Liver (tissue), 9 donors: ENCODE results near the gene WDR45B. TPM values are rescaled to one million over a fixed set of nuclear protein-coding genes. Genes with fewer than 3 reads are reported as not detected.

Source experiments
- DNase-seq: peaks from one replicate; pipeline ENCODE4 v3.0.0-alpha.2; 2017; ENCODE audit warnings: low spot score
- H3K27ac ChIP-seq, 2 donors: one replicate each; pipeline ENCODE4 v1.7.0; 2013; ENCODE audit warnings: inconsistent platforms in 2 of 2, low read length in 2 of 2, control low read depth in 1 of 2, low read depth in 1 of 2, mild to moderate bottlenecking in 1 of 2
- H3K27me3 ChIP-seq, 4 donors: one replicate each; pipeline versions ENCODE4 v1.6.1 to v1.7.0; 2013; ENCODE audit warnings: low read length in 3 of 4, inconsistent platforms in 1 of 4, mild to moderate bottlenecking in 1 of 4, moderate library complexity in 1 of 4; ENCODE audit not compliant: control insufficient read depth in 4 of 4, insufficient read depth in 4 of 4
- H3K36me3 ChIP-seq, 4 donors: one replicate each; pipeline versions ENCODE4 v1.6.1 to v1.7.0; 2013; ENCODE audit warnings: low read length in 3 of 4, mild to moderate bottlenecking in 3 of 4, low read depth in 1 of 4, moderate library complexity in 1 of 4; ENCODE audit not compliant: control insufficient read depth in 4 of 4, insufficient read depth in 3 of 4
- H3K4me1 ChIP-seq, 4 donors: one replicate each; pipeline versions ENCODE4 v1.6.1 to v1.7.0; 2013; ENCODE audit warnings: low read length in 3 of 4, mild to moderate bottlenecking in 3 of 4, moderate library complexity in 1 of 4; ENCODE audit not compliant: control insufficient read depth in 4 of 4, insufficient read depth in 4 of 4
- H3K4me3 ChIP-seq, 3 donors: one replicate each; pipeline versions ENCODE4 v1.6.1 to v1.7.0; 2013; ENCODE audit warnings: low read length in 3 of 3, control low read depth in 1 of 3, low read depth in 1 of 3, mild to moderate bottlenecking in 1 of 3
- H3K9ac ChIP-seq, 2 donors: one replicate each; pipeline ENCODE4 v1.7.0; 2013; ENCODE audit warnings: low read length in 2 of 2, mild to moderate bottlenecking in 2 of 2, moderate library complexity in 2 of 2, control low read depth in 1 of 2, low read depth in 1 of 2
- H3K9me3 ChIP-seq, 4 donors: one replicate each; pipeline versions ENCODE4 v1.6.1 to v1.7.0; 2013; ENCODE audit warnings: low read length in 3 of 4; ENCODE audit not compliant: control insufficient read depth in 4 of 4
- EGR1 ChIP-seq, 2 donors: IDR thresholded peaks; 2 replicates each; pipeline ENCODE4 v1.6.1; 2016 to 2018; ENCODE audit warnings: antibody characterized with exemption in 2 of 2, low read depth in 2 of 2
- FOXA1 ChIP-seq: IDR thresholded peaks from 2 replicates; pipeline ENCODE4 v1.6.1; 2016; ENCODE audit warnings: antibody characterized with exemption
- FOXA2 ChIP-seq: IDR thresholded peaks from 2 replicates; pipeline ENCODE4 v1.6.1; 2016; ENCODE audit warnings: antibody characterized with exemption
- GABPA ChIP-seq, 2 donors: IDR thresholded peaks in 1 of 2; conservative IDR thresholded peaks in 1 of 2; 2 replicates each; pipeline ENCODE4 v1.6.1; 2016; ENCODE audit warnings: antibody characterized with exemption in 2 of 2, mild to moderate bottlenecking in 1 of 2, moderate library complexity in 1 of 2
- HNF4A ChIP-seq, 2 donors: conservative IDR thresholded peaks; 2 replicates each; pipeline ENCODE4 v1.6.1; 2016; ENCODE audit warnings: antibody characterized with exemption in 2 of 2, mild to moderate bottlenecking in 2 of 2
- HNF4G ChIP-seq: IDR thresholded peaks from 2 replicates; pipeline ENCODE4 v1.6.1; 2016; ENCODE audit warnings: antibody characterized with exemption
- JUND ChIP-seq, 2 donors: IDR thresholded peaks; 2 replicates each; pipeline ENCODE4 v1.6.1; 2016; ENCODE audit warnings: antibody characterized with exemption in 2 of 2
- NR2F2 ChIP-seq: IDR thresholded peaks from 2 replicates; pipeline ENCODE4 v1.6.1; 2016; ENCODE audit warnings: antibody characterized with exemption
- RAD21 ChIP-seq, 2 donors: IDR thresholded peaks; 2 replicates each; pipeline ENCODE4 v1.6.1; 2016; ENCODE audit warnings: antibody characterized with exemption in 2 of 2, mild to moderate bottlenecking in 2 of 2
- RXRA ChIP-seq, 2 donors: IDR thresholded peaks; 2 replicates each; pipeline ENCODE4 v1.6.1; 2017 to 2018; ENCODE audit warnings: antibody characterized with exemption in 2 of 2, mild to moderate bottlenecking in 1 of 2
- SP1 ChIP-seq: IDR thresholded peaks from 2 replicates; pipeline ENCODE4 v1.6.1; 2018; ENCODE audit warnings: antibody characterized with exemption, mild to moderate bottlenecking
- TAF1 ChIP-seq: conservative IDR thresholded peaks from 2 replicates; pipeline ENCODE4 v1.6.1; 2016; ENCODE audit warnings: antibody characterized with exemption, mild to moderate bottlenecking
- YY1 ChIP-seq: IDR thresholded peaks from 2 replicates; pipeline ENCODE4 v1.6.1; 2016; ENCODE audit warnings: antibody characterized with exemption, mild to moderate bottlenecking
- WGBS: extraction: QIAGEN DNeasy Blood & Tissue Kit; methylation state at CpG from one replicate; pipeline ENCODE4 v1.1.7; 2013; 5-methylcytosine and 5-hydroxymethylcytosine counted together
- polyA plus RNA-seq, 2 donors: library from polyadenylated mRNA; stranded (reverse) in 1 of 2; unstranded in 1 of 2; fragments of 200-250 nt in 1 of 2; fragments of >200 nt in 1 of 2; fragmentation: Nextera tagmentation in 1 of 2; extraction: Ambion mirVana in 1 of 2; gene quantifications; one replicate each; pipeline versions ENCODE4 v1.2.1 to v1.2.3, GENCODE V29; 2013 to 2015
- total RNA-seq, 2 donors: library from RNA; depleted of rRNA; stranded (reverse); fragments of >200 nt; gene quantifications; one replicate each; pipeline ENCODE4 v1.2.3, GENCODE V29; 2014
- TF ChIP-seq, protein P1 (sequence below): IDR thresholded peaks from 2 replicates; pipeline ENCODE4 v1.6.1; 2016; ENCODE audit warnings: antibody characterized with exemption, mild to moderate bottlenecking
- TF ChIP-seq, protein P2 (sequence below): IDR thresholded peaks from 2 replicates; pipeline ENCODE4 v1.6.1; 2016; ENCODE audit warnings: antibody characterized with exemption
- TF ChIP-seq, protein P3 (sequence below): IDR thresholded peaks from 2 replicates; pipeline ENCODE4 v1.6.1; 2016; ENCODE audit warnings: antibody characterized with exemption
- TF ChIP-seq, protein P4 (sequence below): IDR thresholded peaks from 2 replicates; pipeline ENCODE4 v1.6.1; 2016; ENCODE audit warnings: antibody characterized with exemption
- TF ChIP-seq, protein P5 (sequence below): fragments of 150-350 bp; IDR thresholded peaks from 2 replicates; pipeline ENCODE4 v1.5.1; 2017; ENCODE audit warnings: improper control_type of control experiment, low read depth, low read length; ENCODE audit not compliant: missing input control
- donor health status: healthy.
- donor health status: healthy.
- donor health status: healthy.
- donor health status: healthy.
- donor health status: healthy.

WDR45B gene
- total and polyA plus RNA-seq, 4 donors, result 25.4 to 40.9 (median 29.2) TPM

DNA sequence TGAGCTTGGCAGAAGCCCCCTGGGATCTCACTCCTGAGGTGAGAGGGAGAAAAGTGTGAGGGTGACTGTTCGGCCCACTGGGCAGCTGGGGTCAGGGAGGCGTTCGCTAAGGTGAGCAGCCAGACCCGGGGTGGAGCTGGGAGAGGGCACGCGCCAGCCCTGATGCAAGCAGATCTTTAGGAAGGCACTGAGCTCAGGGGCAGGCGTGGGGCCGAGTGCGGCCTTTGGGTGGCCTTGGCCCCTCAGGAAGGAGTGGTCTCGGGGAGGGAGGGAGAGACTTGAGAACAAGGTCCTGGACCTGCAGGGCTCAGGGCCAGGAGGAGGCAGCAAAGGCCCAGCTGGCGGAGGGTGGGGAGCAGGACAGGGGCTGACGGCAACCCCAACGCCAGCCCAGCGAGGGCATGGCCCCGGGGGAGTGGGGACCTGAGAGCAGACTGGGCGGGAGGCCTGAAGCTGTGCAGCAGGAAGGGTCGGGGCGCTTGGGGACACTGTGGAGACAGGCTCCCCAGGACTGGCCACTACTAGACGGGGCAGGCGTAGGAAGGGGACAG, 14.5 kb upstream of the WDR45B start:
- no peak for TF ChIP-seq RXRA (IDR thresholded peaks at IDR 0.05)
- 95% methylated on average over 20 of the region's 20 CpGs for WGBS
- Histone ChIP-seq H3K4me1 (no peaks in the 10 kb centered on the region), H3K4me3 (no peak overlapping the region), H3K9me3 (no peaks in the 10 kb centered on the region), H3K36me3 (peaks cover 0 to 19% (median 6%) of the 10 kb centered on the region in 4 donors), H3K27ac (no peak overlapping the region), H3K27me3 (no peaks in the 10 kb centered on the region), H3K9ac (no peak overlapping the region)
- no peak for DNase-seq

DNA sequence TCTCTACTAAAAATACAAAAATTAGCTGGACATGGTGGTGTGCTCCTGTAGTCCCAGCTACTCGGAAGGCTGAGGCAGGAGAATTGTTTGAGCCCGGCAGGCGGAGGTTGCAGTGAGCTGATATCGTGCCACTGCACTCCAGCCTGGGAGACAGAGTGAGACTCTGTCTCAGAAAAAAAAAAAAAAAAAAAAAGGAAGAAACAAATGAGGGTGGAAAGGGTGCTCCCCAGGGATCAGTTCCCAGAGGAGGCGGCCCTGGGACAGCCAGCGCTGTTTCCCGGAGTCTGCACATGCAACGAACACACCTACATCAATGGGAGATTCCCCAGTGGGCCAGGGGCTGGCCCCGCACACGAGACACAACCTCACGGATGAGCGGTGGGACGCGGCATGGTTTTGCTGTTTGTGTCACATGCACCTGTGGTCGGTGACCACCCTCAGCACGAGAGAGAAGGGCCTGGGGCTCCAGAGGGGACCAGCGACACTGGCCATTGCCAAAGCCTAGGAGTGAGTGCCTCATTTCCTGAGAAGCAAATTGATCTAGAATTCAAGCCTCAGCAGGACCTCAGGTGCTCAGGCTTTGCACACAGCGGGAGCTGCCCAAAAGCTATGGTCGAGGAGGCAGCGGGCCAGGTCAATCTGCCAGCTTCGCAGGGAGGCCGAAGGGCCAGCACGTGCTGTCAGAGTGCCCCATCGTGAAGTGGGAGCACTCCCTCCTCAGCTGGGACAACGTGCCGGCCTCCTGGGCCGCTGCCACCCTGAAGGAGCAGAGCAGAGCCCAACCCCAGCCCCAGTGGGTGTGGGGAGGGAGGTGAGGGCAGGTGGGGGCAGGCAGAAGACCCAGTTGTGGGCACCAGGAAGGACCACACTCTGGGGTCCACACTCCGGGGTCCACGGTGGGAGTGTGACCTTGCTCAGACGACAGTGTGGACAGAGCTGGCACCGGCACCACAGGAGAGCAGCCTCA, 13.8 kb upstream of the WDR45B start:
- H3K9me3 ChIP-seq, result no peaks in the 10 kb centered on the region
- DNase-seq, result no peak
- 89% methylated on average over 31 of the region's 31 CpGs for WGBS
- no peak overlapping the region for H3K9ac ChIP-seq
- no peaks in the 10 kb centered on the region for H3K4me1 ChIP-seq
- H3K27me3 ChIP-seq, result no peaks in the 10 kb centered on the region
- H3K27ac ChIP-seq, result no peak overlapping the region
- H3K4me3 ChIP-seq, result no peak overlapping the region
- TF ChIP-seq GABPA (IDR thresholded peaks at IDR 0.05 in 1 of 2, conservative IDR thresholded peaks at IDR 0.05 in 1 of 2) (no peak), HNF4G (no peak), SP1 (no peak), NR2F2 (no peak), FOXA2 (no peak), HNF4A (conservative IDR thresholded peaks at IDR 0.05) (no peak), YY1 (no peak)
- H3K36me3 ChIP-seq, result peaks cover 0 to 21% (median 6%) of the 10 kb centered on the region in 4 donors

DNA sequence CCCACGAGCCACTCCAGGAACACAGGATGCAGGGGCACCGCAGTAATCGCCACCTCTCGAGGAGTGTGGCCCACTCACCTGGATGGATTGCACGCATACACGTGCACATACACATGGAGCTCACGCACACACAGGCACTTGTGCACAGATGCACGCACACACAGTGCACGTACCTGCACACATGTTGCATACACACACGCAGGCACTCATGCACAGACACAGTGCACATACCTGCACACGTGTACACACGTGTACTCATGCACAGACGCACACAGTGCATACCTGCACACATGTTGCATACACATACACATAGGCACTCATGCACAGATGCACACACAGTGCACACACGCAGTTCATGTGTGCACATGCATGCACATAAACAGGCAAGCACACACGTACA, 11.6 kb upstream of the WDR45B start:
- H3K9ac ChIP-seq, result no peak overlapping the region
- TF ChIP-seq, protein P1, sequence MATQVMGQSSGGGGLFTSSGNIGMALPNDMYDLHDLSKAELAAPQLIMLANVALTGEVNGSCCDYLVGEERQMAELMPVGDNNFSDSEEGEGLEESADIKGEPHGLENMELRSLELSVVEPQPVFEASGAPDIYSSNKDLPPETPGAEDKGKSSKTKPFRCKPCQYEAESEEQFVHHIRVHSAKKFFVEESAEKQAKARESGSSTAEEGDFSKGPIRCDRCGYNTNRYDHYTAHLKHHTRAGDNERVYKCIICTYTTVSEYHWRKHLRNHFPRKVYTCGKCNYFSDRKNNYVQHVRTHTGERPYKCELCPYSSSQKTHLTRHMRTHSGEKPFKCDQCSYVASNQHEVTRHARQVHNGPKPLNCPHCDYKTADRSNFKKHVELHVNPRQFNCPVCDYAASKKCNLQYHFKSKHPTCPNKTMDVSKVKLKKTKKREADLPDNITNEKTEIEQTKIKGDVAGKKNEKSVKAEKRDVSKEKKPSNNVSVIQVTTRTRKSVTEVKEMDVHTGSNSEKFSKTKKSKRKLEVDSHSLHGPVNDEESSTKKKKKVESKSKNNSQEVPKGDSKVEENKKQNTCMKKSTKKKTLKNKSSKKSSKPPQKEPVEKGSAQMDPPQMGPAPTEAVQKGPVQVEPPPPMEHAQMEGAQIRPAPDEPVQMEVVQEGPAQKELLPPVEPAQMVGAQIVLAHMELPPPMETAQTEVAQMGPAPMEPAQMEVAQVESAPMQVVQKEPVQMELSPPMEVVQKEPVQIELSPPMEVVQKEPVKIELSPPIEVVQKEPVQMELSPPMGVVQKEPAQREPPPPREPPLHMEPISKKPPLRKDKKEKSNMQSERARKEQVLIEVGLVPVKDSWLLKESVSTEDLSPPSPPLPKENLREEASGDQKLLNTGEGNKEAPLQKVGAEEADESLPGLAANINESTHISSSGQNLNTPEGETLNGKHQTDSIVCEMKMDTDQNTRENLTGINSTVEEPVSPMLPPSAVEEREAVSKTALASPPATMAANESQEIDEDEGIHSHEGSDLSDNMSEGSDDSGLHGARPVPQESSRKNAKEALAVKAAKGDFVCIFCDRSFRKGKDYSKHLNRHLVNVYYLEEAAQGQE, result no peak
- TF ChIP-seq TAF1 (no peak), SP1 (no peak), FOXA2 (no peak), RAD21 (IDR thresholded peaks at IDR 0.05) (no peak), JUND (IDR thresholded peaks at IDR 0.05) (no peak), GABPA (IDR thresholded peaks at IDR 0.05 in 1 of 2, conservative IDR thresholded peaks at IDR 0.05 in 1 of 2) (no peak), FOXA1 (no peak), HNF4A (conservative IDR thresholded peaks at IDR 0.05) (no peak), NR2F2 (no peak), EGR1 (IDR thresholded peaks at IDR 0.05; ENCODE audit: low read depth in 2 of 2) (no peak), YY1 (no peak), RXRA (IDR thresholded peaks at IDR 0.05) (no peak), HNF4G (no peak)
- TF ChIP-seq, protein P2, sequence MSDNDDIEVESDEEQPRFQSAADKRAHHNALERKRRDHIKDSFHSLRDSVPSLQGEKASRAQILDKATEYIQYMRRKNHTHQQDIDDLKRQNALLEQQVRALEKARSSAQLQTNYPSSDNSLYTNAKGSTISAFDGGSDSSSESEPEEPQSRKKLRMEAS, result no peak
- TF ChIP-seq, protein P3, sequence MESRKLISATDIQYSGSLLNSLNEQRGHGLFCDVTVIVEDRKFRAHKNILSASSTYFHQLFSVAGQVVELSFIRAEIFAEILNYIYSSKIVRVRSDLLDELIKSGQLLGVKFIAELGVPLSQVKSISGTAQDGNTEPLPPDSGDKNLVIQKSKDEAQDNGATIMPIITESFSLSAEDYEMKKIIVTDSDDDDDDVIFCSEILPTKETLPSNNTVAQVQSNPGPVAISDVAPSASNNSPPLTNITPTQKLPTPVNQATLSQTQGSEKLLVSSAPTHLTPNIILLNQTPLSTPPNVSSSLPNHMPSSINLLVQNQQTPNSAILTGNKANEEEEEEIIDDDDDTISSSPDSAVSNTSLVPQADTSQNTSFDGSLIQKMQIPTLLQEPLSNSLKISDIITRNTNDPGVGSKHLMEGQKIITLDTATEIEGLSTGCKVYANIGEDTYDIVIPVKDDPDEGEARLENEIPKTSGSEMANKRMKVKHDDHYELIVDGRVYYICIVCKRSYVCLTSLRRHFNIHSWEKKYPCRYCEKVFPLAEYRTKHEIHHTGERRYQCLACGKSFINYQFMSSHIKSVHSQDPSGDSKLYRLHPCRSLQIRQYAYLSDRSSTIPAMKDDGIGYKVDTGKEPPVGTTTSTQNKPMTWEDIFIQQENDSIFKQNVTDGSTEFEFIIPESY, result no peak
- TF ChIP-seq, protein P4, sequence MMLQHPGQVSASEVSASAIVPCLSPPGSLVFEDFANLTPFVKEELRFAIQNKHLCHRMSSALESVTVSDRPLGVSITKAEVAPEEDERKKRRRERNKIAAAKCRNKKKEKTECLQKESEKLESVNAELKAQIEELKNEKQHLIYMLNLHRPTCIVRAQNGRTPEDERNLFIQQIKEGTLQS, result no peak
- TF ChIP-seq, protein P5, sequence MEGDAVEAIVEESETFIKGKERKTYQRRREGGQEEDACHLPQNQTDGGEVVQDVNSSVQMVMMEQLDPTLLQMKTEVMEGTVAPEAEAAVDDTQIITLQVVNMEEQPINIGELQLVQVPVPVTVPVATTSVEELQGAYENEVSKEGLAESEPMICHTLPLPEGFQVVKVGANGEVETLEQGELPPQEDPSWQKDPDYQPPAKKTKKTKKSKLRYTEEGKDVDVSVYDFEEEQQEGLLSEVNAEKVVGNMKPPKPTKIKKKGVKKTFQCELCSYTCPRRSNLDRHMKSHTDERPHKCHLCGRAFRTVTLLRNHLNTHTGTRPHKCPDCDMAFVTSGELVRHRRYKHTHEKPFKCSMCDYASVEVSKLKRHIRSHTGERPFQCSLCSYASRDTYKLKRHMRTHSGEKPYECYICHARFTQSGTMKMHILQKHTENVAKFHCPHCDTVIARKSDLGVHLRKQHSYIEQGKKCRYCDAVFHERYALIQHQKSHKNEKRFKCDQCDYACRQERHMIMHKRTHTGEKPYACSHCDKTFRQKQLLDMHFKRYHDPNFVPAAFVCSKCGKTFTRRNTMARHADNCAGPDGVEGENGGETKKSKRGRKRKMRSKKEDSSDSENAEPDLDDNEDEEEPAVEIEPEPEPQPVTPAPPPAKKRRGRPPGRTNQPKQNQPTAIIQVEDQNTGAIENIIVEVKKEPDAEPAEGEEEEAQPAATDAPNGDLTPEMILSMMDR, result no peak
- no peak for DNase-seq
- no peak overlapping the region for H3K4me3 ChIP-seq
- no peaks in the 10 kb centered on the region for H3K9me3 ChIP-seq
- no peaks in the 10 kb centered on the region for H3K27me3 ChIP-seq
- no peak overlapping the region for H3K27ac ChIP-seq
- WGBS, result 93% methylated on average over 15 of the region's 15 CpGs
- peaks cover 0 to 6% (median 4%) of the 10 kb centered on the region in 4 donors for H3K4me1 ChIP-seq
- peaks cover 0 to 21% (median 6%) of the 10 kb centered on the region in 4 donors for H3K36me3 ChIP-seq
